A673 (cell line): ENCODE data around the gene PVR. TPM values are rescaled to one million over a fixed set of nuclear protein-coding genes. Genes with fewer than 3 reads are reported as not detected.

Source experiments
- BruUV-seq: library from RNA; stranded (reverse); fragments of 400-500 nt; replicated peaks from 2 replicates; lab custom pipeline; 2021; lab: Mats Ljungman, UMichigan
- CTCF ChIA-PET: fragments of 300-600 bp; sonication (Branson Sonifier 250); formaldehyde crosslinking; loops from one replicate; lab custom pipeline; 2022; ENCODE audit warnings: antibody characterized with exemption; lab: Charles Lee
- POLR2A ChIA-PET: fragments of 300-600 bp; sonication (Branson Sonifier 250); formaldehyde crosslinking; loops from one replicate; lab custom pipeline; 2022; ENCODE audit warnings: antibody characterized with exemption; ENCODE audit not compliant: low non-redundant PET; lab: Charles Lee
- DNase-seq: peaks from one replicate; pipeline ENCODE4 v3.0.0-alpha.2; 2015; ENCODE audit warnings: low spot score
- H3K27ac ChIP-seq: fragments of 200-600 bp; sonication (generic); 2 replicates; pipeline ENCODE4 v1.5.1; 2016; ENCODE audit warnings: mixed run types, low read depth, mild to moderate bottlenecking, mixed read lengths, antibody characterized with exemption, low read length; ENCODE audit not compliant: poor library complexity, severe bottlenecking
- H3K27me3 ChIP-seq: fragments of 200-600 bp; sonication (generic); replicated peaks from 2 replicates; pipeline ENCODE4 v1.6.1; 2017; ENCODE audit warnings: mixed run types, low read depth, mild to moderate bottlenecking, mixed read lengths, antibody characterized with exemption, low read length; ENCODE audit not compliant: insufficient read depth, poor library complexity
- H3K36me3 ChIP-seq: fragments of 200-600 bp; sonication (generic); 2 replicates; pipeline ENCODE4 v1.6.1; 2016; ENCODE audit warnings: mixed run types, mild to moderate bottlenecking, mixed read lengths, antibody characterized with exemption, low read length; ENCODE audit not compliant: insufficient read depth, poor library complexity, severe bottlenecking
- H3K4me1 ChIP-seq: fragments of 200-600 bp; sonication (generic); 2 replicates; pipeline ENCODE4 v1.6.1; 2017; ENCODE audit warnings: mixed run types, mild to moderate bottlenecking, mixed read lengths, antibody characterized with exemption, low read length; ENCODE audit not compliant: insufficient read depth, poor library complexity, severe bottlenecking
- H3K4me3 ChIP-seq: fragments of 200-600 bp; sonication (generic); 2 replicates; pipeline ENCODE4 v1.5.1; 2016; ENCODE audit warnings: low read depth, mixed run types, mild to moderate bottlenecking, mixed read lengths, low read length; ENCODE audit not compliant: poor library complexity, severe bottlenecking
- H3K9me3 ChIP-seq: fragments of 200-600 bp; sonication (generic); 2 replicates; pipeline ENCODE4 v1.6.1; 2016; ENCODE audit warnings: mixed run types, low read depth, mild to moderate bottlenecking, mixed read lengths, antibody characterized with exemption, low read length; ENCODE audit not compliant: poor library complexity, severe bottlenecking
- CTCF ChIP-seq: fragments of 300-800, 200-600 bp; sonication (generic); conservative IDR thresholded peaks from 2 replicates; pipeline ENCODE4 v1.5.1; 2017; ENCODE audit warnings: low read depth, mild to moderate bottlenecking, antibody characterized with exemption, low read length, moderate library complexity, mixed read lengths
- EZH2 ChIP-seq: fragments of 200-600 bp; sonication (generic); IDR thresholded peaks from 2 replicates; pipeline ENCODE4 v1.6.1; 2017; ENCODE audit warnings: borderline replicate concordance, low read depth, mild to moderate bottlenecking, mixed read lengths, antibody characterized with exemption, low read length; ENCODE audit not compliant: poor library complexity, severe bottlenecking
- intact Hi-C: fragments of 100-400 bp; cut with micrococcal nuclease; formaldehyde crosslinking; loops from one replicate; pipeline ENCODE4 v1.10.0; 2022; ENCODE audit not compliant: unreplicated experiment
- total RNA-seq: library from RNA; stranded (reverse); gene quantifications from 2 replicates; pipeline ENCODE4 v1.2.3, GENCODE V29; 2021

PVR gene
- total RNA-seq, 1 experiment from 2014 or later, result 29.5 TPM

DNA sequence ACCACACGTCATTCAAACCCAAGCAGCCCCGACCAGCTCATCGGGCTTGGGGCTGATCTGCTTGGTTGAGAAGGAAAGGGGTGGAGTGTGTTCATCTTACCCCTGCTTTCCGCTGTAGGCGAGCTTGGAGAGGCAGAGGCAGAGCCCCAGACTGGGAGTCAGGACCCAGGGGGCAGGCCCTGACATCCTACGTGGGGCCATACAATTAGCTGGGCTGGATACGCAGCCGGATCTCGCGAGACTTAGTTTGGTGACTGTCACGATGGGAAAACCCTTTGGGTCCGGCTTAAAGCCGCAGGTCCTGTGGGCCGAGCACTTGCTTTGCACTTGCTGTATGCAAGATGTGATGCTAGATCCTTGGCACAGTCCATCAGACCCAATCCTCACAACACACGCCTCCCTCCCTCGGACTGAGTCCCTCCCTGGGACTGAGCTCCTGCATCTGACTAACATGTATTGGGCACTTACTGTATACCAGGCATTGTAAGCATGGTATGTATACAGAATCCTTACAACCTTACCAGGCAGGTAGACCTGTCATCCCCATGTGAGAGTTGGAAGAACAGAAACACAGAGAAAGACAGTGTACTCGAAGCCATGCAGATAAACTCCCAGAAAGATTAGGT lies 59.0 kb downstream of the PVR start:
- ChIA-PET POLR2A (no interaction called here), CTCF (no interaction called here)
- no peaks in the 10 kb centered on the region for H3K36me3 ChIP-seq
- BruUV-seq, result no TSS peak
- no peak for DNase-seq
- H3K27me3 ChIP-seq, result no peaks in the 10 kb centered on the region
- no peak overlapping the region for H3K27ac ChIP-seq
- intact Hi-C loops, result no loop called here
- no peak for TF ChIP-seq CTCF
- no peak for TF ChIP-seq EZH2
- H3K4me3 ChIP-seq, result no peak overlapping the region
- H3K4me1 ChIP-seq, result no peaks in the 10 kb centered on the region
- H3K9me3 ChIP-seq, result no peaks in the 10 kb centered on the region

DNA sequence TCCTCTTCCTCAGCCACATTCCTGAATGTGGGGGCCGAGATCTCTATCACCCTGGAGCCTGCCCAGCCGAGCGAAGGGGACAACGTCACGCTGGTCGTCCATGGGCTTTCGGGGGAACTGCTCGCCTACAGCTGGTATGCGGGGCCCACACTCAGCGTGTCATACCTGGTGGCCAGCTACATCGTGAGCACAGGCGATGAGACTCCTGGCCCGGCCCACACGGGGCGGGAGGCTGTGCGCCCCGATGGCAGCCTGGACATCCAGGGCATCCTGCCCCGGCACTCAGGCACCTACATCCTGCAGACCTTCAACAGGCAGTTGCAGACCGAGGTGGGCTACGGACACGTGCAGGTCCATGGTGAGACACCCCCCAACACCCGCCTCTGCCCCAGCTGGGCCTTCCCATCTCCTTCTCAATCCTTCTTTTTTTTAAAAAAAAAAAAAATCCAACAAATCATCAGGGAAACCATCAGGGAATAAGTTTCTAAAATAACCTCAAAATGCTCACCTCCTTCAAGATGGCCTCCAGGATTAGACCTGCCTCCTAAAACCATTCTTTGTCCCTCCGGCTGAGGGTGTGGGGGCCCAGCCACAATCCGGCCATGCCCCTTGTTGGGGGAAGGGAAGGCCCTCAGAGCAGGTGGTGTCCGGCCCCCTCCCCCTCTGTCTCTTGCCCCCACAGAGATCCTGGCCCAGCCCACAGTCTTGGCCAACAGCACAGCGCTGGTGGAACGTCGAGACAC lies 59.8 kb downstream of the PVR start:
- POLR2A ChIA-PET, result no interaction called here
- Histone ChIP-seq H3K27ac (no peak overlapping the region), H3K4me3 (no peak overlapping the region), H3K36me3 (no peaks in the 10 kb centered on the region), H3K4me1 (no peaks in the 10 kb centered on the region), H3K9me3 (no peaks in the 10 kb centered on the region), H3K27me3 (no peaks in the 10 kb centered on the region)
- CTCF ChIA-PET, result no interaction called here
- intact Hi-C loops, result no loop called here
- BruUV-seq, result no TSS peak
- DNase-seq, result no peak
- no peak for TF ChIP-seq CTCF
- TF ChIP-seq EZH2, result no peak

GRCh38 chr19:44704982-44705381 lies 61.3 kb downstream of the PVR start:
- CTCF ChIA-PET, result no interaction called here
- H3K27me3 ChIP-seq, result no peaks in the 10 kb centered on the region
- no TSS peak for BruUV-seq
- no peaks in the 10 kb centered on the region for H3K9me3 ChIP-seq
- TF ChIP-seq CTCF (no peak), EZH2 (no peak)
- H3K27ac ChIP-seq, result no peak overlapping the region
- no peaks in the 10 kb centered on the region for H3K36me3 ChIP-seq
- no peak for DNase-seq
- intact Hi-C loops, result no loop called here
- no peaks in the 10 kb centered on the region for H3K4me1 ChIP-seq
- no peak overlapping the region for H3K4me3 ChIP-seq
- POLR2A ChIA-PET, result no interaction called here
